ENCODE data around the gene ZMYND15. TPM values are rescaled to one million over a fixed set of nuclear protein-coding genes. Genes with fewer than 3 reads are reported as not detected.

ZMYND15 gene
- total and polyA plus RNA-seq, 2 of the 13 experiments (the other 11 are each of a cell fraction or from before 2014, with no cell fraction given) = 0.24 to 2.7 TPM

DNA sequence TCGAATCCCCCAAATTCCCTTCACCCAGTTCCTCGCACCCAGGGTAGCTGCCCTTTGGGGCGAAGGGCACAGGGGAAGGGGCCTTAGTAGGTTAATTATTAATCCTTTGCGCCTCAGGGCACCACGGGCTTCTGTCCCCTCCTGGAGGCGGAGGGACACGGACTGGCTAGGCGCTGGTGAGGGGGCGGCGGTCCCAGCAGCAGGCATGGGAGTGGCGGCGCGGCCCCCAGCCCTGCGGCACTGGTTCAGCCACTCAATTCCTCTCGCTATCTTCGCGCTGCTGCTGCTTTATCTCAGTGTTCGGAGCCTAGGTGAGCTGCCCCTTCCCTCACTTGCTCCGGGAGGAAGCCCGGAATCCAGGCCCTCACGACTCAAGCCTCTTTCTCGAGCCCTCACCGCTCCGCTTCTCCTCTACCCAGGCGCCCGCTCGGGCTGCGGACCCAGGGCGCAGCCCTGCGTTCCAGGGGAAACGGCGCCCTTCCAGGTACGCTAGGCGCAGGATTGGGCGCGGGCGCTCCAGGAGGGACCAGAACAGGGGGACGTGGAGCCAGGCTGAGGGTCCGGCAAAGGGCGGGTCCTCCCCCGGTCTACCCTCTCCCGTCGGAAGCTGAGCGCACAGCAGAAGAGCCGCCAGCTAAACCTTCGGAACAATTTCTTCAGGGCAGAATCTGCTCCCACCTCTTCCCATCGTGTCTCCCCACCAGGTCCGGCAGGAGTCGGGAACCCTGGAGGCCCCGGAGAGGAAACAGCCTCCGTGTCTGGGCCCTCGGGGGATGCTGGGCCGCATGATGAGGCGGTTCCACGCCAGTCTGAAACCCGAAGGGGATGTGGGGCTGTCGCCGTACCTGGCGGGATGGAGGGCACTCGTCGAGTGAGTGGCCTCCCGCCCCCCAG lies 49.4 kb downstream of the ZMYND15 start, which contains the start of gene GLTPD2 (continued):
- TF ChIP-seq, protein P1, sequence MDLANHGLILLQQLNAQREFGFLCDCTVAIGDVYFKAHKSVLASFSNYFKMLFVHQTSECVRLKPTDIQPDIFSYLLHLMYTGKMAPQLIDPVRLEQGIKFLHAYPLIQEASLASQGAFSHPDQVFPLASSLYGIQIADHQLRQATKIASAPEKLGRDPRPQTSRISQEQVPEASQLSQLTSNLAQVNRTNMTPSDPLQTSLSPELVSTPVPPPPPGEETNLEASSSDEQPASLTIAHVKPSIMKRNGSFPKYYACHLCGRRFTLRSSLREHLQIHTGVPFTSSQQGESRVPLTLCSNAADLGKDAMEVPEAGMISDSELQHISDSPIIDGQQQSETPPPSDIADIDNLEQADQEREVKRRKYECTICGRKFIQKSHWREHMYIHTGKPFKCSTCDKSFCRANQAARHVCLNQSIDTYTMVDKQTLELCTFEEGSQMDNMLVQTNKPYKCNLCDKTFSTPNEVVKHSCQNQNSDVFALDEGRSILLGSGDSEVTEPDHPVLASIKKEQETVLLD (CRISPR knock-in tag; IDR thresholded peaks at IDR 0.05; ENCODE audit: low read depth) = 0 out of 2 replicates have a peak, but pooled peaks have one; percentile 49
- TF ChIP-seq, protein P2, sequence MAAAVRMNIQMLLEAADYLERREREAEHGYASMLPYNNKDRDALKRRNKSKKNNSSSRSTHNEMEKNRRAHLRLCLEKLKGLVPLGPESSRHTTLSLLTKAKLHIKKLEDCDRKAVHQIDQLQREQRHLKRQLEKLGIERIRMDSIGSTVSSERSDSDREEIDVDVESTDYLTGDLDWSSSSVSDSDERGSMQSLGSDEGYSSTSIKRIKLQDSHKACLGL (CRISPR knock-in tag; IDR thresholded peaks at IDR 0.05) = no peak; the same call in 1 of the 2 replicates
- TF ChIP-seq TCF7L2 (IDR thresholded peaks at IDR 0.05; ENCODE audit: low read depth, low read length) = no peak
- peak; percentile 44; the same call in 1 of the 2 replicates for TF ChIP-seq CBX5 (CRISPR knock-in tag; IDR thresholded peaks at IDR 0.05; ENCODE audit: borderline replicate concordance)
- peak; percentile 19; the same call in 1 of the 2 replicates for TF ChIP-seq ZNF501 (CRISPR knock-in tag; IDR thresholded peaks at IDR 0.05)
- TF ChIP-seq, protein P3, sequence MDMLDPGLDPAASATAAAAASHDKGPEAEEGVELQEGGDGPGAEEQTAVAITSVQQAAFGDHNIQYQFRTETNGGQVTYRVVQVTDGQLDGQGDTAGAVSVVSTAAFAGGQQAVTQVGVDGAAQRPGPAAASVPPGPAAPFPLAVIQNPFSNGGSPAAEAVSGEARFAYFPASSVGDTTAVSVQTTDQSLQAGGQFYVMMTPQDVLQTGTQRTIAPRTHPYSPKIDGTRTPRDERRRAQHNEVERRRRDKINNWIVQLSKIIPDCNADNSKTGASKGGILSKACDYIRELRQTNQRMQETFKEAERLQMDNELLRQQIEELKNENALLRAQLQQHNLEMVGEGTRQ (IDR thresholded peaks at IDR 0.05; ENCODE audit: low read depth, low read length) = no peak
- TF ChIP-seq, protein P3 (CRISPR knock-in tag; IDR thresholded peaks at IDR 0.05; ENCODE audit: borderline replicate concordance) = 0 out of 2 replicates have a peak, but pooled peaks have one; percentile 21
- TF ChIP-seq, protein P4, sequence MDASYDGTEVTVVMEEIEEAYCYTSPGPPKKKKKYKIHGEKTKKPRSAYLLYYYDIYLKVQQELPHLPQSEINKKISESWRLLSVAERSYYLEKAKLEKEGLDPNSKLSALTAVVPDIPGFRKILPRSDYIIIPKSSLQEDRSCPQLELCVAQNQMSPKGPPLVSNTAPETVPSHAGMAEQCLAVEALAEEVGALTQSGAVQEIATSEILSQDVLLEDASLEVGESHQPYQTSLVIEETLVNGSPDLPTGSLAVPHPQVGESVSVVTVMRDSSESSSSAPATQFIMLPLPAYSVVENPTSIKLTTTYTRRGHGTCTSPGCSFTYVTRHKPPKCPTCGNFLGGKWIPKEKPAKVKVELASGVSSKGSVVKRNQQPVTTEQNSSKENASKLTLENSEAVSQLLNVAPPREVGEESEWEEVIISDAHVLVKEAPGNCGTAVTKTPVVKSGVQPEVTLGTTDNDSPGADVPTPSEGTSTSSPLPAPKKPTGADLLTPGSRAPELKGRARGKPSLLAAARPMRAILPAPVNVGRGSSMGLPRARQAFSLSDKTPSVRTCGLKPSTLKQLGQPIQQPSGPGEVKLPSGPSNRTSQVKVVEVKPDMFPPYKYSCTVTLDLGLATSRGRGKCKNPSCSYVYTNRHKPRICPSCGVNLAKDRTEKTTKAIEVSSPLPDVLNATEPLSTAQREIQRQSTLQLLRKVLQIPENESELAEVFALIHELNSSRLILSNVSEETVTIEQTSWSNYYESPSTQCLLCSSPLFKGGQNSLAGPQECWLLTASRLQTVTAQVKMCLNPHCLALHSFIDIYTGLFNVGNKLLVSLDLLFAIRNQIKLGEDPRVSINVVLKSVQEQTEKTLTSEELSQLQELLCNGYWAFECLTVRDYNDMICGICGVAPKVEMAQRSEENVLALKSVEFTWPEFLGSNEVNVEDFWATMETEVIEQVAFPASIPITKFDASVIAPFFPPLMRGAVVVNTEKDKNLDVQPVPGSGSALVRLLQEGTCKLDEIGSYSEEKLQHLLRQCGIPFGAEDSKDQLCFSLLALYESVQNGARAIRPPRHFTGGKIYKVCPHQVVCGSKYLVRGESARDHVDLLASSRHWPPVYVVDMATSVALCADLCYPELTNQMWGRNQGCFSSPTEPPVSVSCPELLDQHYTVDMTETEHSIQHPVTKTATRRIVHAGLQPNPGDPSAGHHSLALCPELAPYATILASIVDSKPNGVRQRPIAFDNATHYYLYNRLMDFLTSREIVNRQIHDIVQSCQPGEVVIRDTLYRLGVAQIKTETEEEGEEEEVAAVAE (CRISPR knock-in tag; IDR thresholded peaks at IDR 0.05; ENCODE audit: borderline replicate concordance) = peak; percentile 49; the same call in 1 of the 2 replicates
- TF ChIP-seq POLR2AphosphoS5 (IDR thresholded peaks at IDR 0.05; ENCODE audit: low read depth, low read length) = peak; percentile 91
- TF ChIP-seq, protein P5, sequence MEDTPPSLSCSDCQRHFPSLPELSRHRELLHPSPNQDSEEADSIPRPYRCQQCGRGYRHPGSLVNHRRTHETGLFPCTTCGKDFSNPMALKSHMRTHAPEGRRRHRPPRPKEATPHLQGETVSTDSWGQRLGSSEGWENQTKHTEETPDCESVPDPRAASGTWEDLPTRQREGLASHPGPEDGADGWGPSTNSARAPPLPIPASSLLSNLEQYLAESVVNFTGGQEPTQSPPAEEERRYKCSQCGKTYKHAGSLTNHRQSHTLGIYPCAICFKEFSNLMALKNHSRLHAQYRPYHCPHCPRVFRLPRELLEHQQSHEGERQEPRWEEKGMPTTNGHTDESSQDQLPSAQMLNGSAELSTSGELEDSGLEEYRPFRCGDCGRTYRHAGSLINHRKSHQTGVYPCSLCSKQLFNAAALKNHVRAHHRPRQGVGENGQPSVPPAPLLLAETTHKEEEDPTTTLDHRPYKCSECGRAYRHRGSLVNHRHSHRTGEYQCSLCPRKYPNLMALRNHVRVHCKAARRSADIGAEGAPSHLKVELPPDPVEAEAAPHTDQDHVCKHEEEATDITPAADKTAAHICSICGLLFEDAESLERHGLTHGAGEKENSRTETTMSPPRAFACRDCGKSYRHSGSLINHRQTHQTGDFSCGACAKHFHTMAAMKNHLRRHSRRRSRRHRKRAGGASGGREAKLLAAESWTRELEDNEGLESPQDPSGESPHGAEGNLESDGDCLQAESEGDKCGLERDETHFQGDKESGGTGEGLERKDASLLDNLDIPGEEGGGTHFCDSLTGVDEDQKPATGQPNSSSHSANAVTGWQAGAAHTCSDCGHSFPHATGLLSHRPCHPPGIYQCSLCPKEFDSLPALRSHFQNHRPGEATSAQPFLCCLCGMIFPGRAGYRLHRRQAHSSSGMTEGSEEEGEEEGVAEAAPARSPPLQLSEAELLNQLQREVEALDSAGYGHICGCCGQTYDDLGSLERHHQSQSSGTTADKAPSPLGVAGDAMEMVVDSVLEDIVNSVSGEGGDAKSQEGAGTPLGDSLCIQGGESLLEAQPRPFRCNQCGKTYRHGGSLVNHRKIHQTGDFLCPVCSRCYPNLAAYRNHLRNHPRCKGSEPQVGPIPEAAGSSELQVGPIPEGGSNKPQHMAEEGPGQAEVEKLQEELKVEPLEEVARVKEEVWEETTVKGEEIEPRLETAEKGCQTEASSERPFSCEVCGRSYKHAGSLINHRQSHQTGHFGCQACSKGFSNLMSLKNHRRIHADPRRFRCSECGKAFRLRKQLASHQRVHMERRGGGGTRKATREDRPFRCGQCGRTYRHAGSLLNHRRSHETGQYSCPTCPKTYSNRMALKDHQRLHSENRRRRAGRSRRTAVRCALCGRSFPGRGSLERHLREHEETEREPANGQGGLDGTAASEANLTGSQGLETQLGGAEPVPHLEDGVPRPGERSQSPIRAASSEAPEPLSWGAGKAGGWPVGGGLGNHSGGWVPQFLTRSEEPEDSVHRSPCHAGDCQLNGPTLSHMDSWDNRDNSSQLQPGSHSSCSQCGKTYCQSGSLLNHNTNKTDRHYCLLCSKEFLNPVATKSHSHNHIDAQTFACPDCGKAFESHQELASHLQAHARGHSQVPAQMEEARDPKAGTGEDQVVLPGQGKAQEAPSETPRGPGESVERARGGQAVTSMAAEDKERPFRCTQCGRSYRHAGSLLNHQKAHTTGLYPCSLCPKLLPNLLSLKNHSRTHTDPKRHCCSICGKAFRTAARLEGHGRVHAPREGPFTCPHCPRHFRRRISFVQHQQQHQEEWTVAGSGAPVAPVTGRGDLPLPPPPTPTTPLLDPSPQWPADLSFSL (CRISPR knock-in tag; IDR thresholded peaks at IDR 0.05) = no peak
- TF ChIP-seq CBX2 (IDR thresholded peaks at IDR 0.05; ENCODE audit: low read depth, low read length) = no peak
- TF ChIP-seq CBX2 (CRISPR knock-in tag; IDR thresholded peaks at IDR 0.05; ENCODE audit: low read depth) = no peak
